BJ (cell line): Measurements from ENCODE around the gene PACSIN1. TPM values are rescaled to one million over a fixed set of nuclear protein-coding genes. Genes with fewer than 3 reads are reported as not detected.
A peak's percentile ranks its signal among the peaks of the same experiment; 100 is the strongest.

Experiments used
- CTCF ChIA-PET: fragments of 350-600 bp; formaldehyde crosslinking; extraction: SDS; loops from one replicate; lab custom pipeline; 2021; ENCODE audit warnings: antibody characterized with exemption, inconsistent platforms; lab: Yijun Ruan, JAX
- POLR2A ChIA-PET: fragments of 300-600 bp; sonication (Branson Sonifier 250); formaldehyde crosslinking; extraction: SDS; loops from one replicate; lab custom pipeline; 2021; ENCODE audit warnings: antibody characterized with exemption; lab: Charles Lee
- DNase-seq: peaks from one replicate; pipeline ENCODE4 v3.0.0-alpha.2; 2011; ENCODE audit warnings: low read depth
- H3K27me3 ChIP-seq: 2 replicates; pipeline ENCODE4 v1.6.0; 2011; ENCODE audit warnings: low read length; ENCODE audit not compliant: control insufficient read depth, insufficient read depth
- H3K36me3 ChIP-seq: 2 replicates; pipeline ENCODE4 v1.5.1; 2011; ENCODE audit warnings: low read length; ENCODE audit not compliant: control insufficient read depth, insufficient read depth
- H3K4me3 ChIP-seq: 2 replicates; pipeline ENCODE4 v1.5.1; 2011; ENCODE audit warnings: low read depth, mild to moderate bottlenecking, control low read depth, low read length
- polyA plus RNA-seq: library from polyadenylated mRNA; depleted of rRNA; stranded (reverse); fragments of >200 nt; gene quantifications from 2 replicates; pipeline ENCODE4 v1.2.3, GENCODE V29; 2011
- TF ChIP-seq, protein P1 (sequence below): IDR thresholded peaks from 2 replicates; pipeline ENCODE4 v1.5.1; 2011; ENCODE audit warnings: low read depth, mild to moderate bottlenecking, control low read depth, inconsistent platforms, low read length, moderate library complexity; ENCODE audit not compliant: insufficient read depth

The PACSIN1 gene
- polyA plus RNA-seq, 1 experiment: 0.04 TPM

DNA sequence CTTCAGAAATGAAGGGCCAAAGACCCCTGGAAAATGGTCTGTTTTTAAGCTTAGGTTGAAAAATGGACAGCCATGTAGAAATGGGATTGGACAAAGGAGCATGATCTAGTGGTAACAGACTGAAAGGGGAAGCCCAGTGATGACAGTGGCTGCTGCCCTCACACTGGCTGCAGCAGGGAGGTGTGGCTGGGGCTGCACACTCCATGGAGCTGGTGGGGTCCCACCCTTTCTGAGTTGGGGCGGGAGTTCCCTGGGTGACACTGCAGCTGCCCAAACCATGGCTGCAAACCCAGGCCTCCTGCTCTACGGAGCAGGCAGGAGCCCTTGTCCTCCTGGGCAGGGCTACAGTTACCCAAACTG is 8.5 kb upstream of the PACSIN1 start:
- Histone ChIP-seq H3K4me3 (no peak overlapping the region), H3K36me3 (no peaks in the 10 kb centered on the region), H3K27me3 (no peaks in the 10 kb centered on the region)
- ChIA-PET CTCF (interaction anchor here (1.5 to 2.3 kb wide), 3 partner anchors 10 to 262 kb away, joined by 5 to 9 read pairs (median 7); no protein-coding TSS in a partner anchor), POLR2A (no interaction called here)
- TF ChIP-seq, protein P1, sequence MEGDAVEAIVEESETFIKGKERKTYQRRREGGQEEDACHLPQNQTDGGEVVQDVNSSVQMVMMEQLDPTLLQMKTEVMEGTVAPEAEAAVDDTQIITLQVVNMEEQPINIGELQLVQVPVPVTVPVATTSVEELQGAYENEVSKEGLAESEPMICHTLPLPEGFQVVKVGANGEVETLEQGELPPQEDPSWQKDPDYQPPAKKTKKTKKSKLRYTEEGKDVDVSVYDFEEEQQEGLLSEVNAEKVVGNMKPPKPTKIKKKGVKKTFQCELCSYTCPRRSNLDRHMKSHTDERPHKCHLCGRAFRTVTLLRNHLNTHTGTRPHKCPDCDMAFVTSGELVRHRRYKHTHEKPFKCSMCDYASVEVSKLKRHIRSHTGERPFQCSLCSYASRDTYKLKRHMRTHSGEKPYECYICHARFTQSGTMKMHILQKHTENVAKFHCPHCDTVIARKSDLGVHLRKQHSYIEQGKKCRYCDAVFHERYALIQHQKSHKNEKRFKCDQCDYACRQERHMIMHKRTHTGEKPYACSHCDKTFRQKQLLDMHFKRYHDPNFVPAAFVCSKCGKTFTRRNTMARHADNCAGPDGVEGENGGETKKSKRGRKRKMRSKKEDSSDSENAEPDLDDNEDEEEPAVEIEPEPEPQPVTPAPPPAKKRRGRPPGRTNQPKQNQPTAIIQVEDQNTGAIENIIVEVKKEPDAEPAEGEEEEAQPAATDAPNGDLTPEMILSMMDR: no peak
- no peak for DNase-seq

DNA sequence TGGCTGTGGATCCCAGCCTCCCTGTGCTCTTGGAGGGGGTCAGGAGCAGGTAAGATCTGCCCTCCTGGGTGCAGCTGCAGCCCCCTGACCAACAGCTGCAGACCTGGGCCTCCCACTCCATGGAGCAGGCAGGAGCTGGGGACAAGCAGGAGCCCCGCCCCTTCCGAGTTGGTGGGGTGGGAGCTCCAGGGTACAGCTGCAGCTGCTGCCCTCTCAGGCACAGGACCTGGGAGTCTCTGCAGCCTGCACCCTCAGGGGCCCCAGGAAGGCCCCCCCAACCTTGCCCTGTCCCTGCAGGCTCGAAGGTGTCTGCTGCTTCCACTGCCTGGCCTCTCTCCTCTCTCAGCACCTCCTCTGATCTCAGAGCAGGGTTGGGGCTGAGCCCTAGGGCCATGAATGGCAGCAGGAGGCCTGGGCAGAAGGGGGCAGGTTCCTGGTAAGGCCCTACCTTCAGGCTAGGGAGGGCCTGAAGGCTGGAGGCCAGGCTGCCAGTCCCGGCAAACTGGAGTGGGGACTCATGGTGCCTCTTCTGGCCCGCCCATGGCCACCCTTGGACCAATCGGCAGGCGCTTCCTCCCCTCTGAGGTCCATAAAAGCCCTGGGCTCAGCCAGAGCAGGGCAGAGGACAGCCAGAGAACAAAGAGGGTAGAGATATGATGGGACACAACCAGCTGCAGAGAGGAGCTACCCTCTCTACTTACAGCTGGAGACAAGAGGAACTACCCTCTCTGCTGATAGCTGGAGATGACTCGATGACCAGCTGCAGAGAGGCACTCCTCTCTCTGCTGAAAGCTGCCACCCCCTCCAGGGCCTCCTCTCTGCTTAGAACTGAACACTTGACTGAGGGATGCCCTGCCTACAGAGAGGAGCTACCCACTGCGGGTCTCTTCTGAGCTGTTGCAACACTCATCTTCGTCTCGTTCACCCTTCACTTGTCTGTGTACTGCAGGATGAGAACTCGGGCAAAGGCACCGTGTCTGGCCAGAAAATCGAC is 7.8 kb upstream of the PACSIN1 start:
- no peak overlapping the region for H3K4me3 ChIP-seq
- TF ChIP-seq, protein P1: no peak
- DNase-seq: no peak
- no peaks in the 10 kb centered on the region for H3K36me3 ChIP-seq
- H3K27me3 ChIP-seq: no peaks in the 10 kb centered on the region
- ChIA-PET CTCF (interaction anchor here (1.1 to 3.2 kb wide), 3 partner anchors 11 to 262 kb away, joined by 3 to 20 read pairs (median 9); no protein-coding TSS in a partner anchor), POLR2A (no interaction called here)

DNA sequence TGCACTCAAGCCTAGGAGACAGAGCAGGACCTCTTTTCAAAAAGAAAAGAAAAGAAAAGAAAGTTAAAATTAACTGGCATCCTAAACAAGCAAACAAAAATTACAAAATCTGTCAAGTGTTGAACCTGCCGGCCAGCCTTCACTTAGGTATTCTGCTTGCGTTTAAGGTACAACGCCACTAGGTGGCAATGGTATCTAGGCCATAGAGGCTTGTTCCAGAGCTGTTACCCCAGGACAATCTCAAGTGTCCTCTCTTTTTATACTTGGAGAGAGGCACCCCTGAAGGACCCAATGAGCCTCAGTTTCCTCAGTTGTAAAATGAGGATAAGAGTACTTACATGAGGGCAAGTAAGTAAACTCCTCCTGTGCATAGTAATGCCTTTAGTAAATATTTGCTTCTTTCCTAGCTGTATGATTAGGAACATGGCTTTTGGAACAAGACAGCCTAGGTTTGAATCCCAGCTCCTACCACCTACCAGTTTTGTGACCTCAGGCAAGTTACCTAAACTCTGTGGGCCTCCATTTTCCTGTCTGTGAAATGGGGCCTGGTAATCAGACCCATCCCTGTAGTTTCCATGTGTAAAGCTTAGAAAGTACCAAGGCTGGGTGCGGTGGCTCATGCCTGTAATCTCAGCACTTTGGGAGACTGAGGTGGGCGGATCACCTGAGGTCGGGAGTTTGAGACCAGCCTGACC is 5.8 kb upstream of the PACSIN1 start:
- Histone ChIP-seq H3K4me3 (no peak overlapping the region), H3K27me3 (no peaks in the 10 kb centered on the region), H3K36me3 (no peaks in the 10 kb centered on the region)
- DNase-seq: no peak
- TF ChIP-seq, protein P1: peak; percentile 66
- POLR2A ChIA-PET: no interaction called here
- CTCF ChIA-PET: interaction anchor here (0.6 to 3.2 kb wide), 17 partner anchors 9 to 1836 kb away, joined by 3 to 22 read pairs (median 3); no protein-coding TSS in a partner anchor

DNA sequence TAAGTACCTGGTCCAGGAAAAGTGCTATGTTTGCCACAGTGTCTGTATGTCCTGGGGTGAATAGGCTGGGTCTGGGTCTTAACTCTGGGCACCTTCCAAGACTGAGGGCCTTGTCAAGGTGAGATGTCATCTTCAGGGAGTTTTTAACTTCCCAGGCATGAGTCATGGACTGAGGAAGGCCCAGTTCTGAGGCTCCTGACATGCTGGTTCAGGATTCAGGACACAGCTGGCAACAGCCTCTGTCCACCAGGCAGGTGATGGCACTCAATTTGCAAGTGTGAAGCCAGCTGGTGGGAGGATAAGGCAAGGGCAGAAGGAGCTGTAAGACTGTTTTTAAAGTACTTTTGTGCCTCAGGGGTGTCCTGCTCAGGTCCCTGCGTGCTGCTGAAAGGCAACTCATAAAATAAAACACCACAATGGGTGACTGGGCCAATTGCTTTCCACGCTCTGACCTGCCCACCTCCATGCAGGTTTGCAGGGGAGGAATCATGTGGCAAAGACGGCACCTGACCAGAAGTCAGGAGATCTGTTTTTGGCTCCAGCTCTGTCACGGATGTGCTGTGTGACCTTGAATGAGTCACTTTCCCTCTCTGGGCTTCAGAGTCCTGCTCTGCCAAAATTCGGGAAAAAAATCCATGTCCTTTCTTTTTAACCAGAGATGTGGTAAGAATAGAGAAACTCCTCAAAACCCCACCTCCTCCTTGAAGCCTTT is 4.9 kb upstream of the PACSIN1 start:
- DNase-seq: no peak
- Histone ChIP-seq H3K27me3 (peaks cover 4% of the 10 kb centered on the region), H3K36me3 (no peaks in the 10 kb centered on the region), H3K4me3 (no peak overlapping the region)
- TF ChIP-seq, protein P1: no peak
- CTCF ChIA-PET: interaction anchor here (0.6 to 3.2 kb wide), 11 partner anchors 11 to 359 kb away, joined by 3 to 22 read pairs (median 3); no protein-coding TSS in a partner anchor
- POLR2A ChIA-PET: interaction anchor here (0.7 kb wide), 1 partner anchor 1036 kb away, joined by 4 read pairs; the partner anchor contains the start of gene TEAD3
